Suprapubic skin (tissue), 4 donors: ENCODE data around the gene PRSS2.

Experiments used
- EP300 ChIP-seq: sonication (generic); formaldehyde crosslinking; IDR thresholded peaks from one replicate; pipeline ENCODE4 v1.6.1; 2017; ENCODE audit warnings: antibody characterized with exemption
- POLR2AphosphoS5 ChIP-seq, 3 donors: sonication (generic); formaldehyde crosslinking; IDR thresholded peaks; one replicate each; pipeline ENCODE4 v1.6.1; 2017; ENCODE audit warnings: antibody characterized with exemption in 3 of 3
- TF ChIP-seq, protein P1 (sequence below), 2 donors: fragments of 200-600 bp in 1 of 2; fragments of 450-650 bp in 1 of 2; sonication (generic) in 1 of 2; IDR thresholded peaks; one replicate each; pipeline ENCODE4 v1.5.1; 2016 to 2019; ENCODE audit warnings: antibody characterized with exemption in 2 of 2, mild to moderate bottlenecking in 1 of 2, moderate library complexity in 1 of 2

DNA sequence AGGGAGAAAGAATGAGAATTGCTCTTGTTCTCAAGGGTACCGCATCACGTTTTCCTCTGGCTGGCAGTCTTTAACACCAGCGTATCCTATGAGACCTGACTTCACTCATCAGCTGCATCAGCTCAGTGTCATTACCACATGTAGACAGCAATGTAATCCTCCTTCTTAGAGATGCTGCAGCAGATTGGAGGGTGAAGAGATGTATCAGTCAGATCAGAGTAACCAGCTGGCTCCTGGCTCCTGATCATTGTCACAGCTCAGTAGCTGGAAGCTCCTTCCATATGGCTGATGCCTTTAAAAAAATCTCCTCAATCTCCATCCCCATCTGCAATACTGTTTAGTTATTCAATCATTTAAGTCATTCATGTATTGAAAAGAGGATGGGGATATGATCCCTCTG lies 44.4 kb downstream of the PRSS2 start:
- TF ChIP-seq, protein P1, sequence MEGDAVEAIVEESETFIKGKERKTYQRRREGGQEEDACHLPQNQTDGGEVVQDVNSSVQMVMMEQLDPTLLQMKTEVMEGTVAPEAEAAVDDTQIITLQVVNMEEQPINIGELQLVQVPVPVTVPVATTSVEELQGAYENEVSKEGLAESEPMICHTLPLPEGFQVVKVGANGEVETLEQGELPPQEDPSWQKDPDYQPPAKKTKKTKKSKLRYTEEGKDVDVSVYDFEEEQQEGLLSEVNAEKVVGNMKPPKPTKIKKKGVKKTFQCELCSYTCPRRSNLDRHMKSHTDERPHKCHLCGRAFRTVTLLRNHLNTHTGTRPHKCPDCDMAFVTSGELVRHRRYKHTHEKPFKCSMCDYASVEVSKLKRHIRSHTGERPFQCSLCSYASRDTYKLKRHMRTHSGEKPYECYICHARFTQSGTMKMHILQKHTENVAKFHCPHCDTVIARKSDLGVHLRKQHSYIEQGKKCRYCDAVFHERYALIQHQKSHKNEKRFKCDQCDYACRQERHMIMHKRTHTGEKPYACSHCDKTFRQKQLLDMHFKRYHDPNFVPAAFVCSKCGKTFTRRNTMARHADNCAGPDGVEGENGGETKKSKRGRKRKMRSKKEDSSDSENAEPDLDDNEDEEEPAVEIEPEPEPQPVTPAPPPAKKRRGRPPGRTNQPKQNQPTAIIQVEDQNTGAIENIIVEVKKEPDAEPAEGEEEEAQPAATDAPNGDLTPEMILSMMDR (IDR thresholded peaks at IDR 0.05): no peak
- TF ChIP-seq POLR2AphosphoS5 (IDR thresholded peaks at IDR 0.05) (no peak), EP300 (no peak)
